Measurements from ENCODE around the gene RPTOR. TPM values are rescaled to one million over a fixed set of nuclear protein-coding genes. Genes with fewer than 3 reads are reported as not detected.

RPTOR gene
- total RNA-seq, 3 donors from 2014 or later = 76.1 to 98.3 (median 89.5) TPM

DNA sequence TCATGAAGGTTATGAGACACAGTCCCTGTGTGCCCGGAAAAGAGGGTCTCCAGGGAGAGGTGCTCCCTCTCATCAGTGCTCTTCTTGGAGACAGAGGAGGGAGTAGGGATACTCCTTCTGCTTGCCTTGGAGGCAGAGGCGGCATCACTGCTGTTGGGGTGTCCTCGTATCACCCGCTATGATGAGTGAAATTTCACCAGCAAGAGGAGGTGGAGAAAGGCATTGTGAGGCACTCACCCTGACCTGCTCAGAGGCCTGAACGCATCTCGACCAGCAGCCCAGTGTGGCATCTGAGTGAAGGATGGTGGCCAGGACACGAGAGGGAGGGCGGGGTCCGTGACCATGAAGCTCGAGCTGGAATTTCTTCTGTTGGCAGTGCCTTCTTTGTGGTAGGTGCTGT is 224.9 kb downstream of the RPTOR start:
- H3K9me3 Mint-ChIP-seq = no peaks in the 10 kb centered on the region
- peaks cover 28% of the 10 kb centered on the region for H3K36me3 Mint-ChIP-seq (ENCODE audit: insufficient read depth)
- DNase-seq (no peak), ATAC-seq (no peak)
- H3K4me1 Mint-ChIP-seq (ENCODE audit: low read depth) = peaks cover 60% of the 10 kb centered on the region
- H3K4me3 Mint-ChIP-seq = no peak overlapping the region
- no peaks in the 10 kb centered on the region for H3K27me3 Mint-ChIP-seq (ENCODE audit: low read depth)

DNA sequence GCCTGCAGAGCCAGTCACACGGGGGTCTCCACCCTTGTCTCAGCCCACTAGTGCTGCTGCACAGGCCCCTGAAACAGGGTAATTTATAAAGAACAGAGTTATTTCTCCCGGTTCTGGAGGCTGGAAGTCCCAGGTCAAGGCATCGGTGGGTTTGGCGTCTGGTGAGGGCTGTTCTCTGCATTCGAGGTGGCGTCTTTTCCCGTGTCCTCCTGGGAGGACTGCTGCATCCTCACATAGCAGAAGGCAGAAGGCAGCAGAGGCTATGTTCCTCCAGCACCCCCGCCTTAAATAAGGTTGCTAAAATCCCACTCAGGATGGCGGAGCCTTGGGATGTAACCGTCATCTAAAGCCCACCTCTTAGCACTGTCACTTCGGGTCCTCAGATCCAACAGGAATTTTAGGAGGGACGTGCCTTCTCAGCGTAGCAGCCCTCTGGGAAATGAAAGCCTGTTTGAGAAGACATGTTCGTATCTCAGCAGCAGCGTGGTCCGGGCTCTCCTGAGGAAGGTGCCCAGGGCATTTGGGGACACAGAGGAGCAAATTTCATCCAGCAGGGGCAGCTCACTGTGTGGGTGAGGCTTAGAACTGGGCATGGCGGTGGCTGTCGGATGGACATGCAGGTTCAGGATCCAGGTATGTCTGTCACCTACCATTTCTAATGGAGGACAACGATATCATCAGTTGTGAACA is 225.4 kb downstream of the RPTOR start:
- H3K27me3 Mint-ChIP-seq (ENCODE audit: low read depth) = no peaks in the 10 kb centered on the region
- no peak overlapping the region for H3K4me3 Mint-ChIP-seq
- H3K4me1 Mint-ChIP-seq (ENCODE audit: low read depth) = peaks cover 60% of the 10 kb centered on the region
- peaks cover 32% of the 10 kb centered on the region for H3K36me3 Mint-ChIP-seq (ENCODE audit: insufficient read depth)
- no peaks in the 10 kb centered on the region for H3K9me3 Mint-ChIP-seq
- ATAC-seq (no peak), DNase-seq (no peak)

GRCh38 chr17:80770881-80771611 is 226.4 kb downstream of the RPTOR start:
- H3K27me3 Mint-ChIP-seq (ENCODE audit: low read depth) = no peaks in the 10 kb centered on the region
- H3K9me3 Mint-ChIP-seq = no peaks in the 10 kb centered on the region
- peaks cover 55% of the 10 kb centered on the region for H3K4me1 Mint-ChIP-seq (ENCODE audit: low read depth)

GRCh38 chr17:80771612-80772005 is 227.0 kb downstream of the RPTOR start:
- no peaks in the 10 kb centered on the region for H3K9me3 Mint-ChIP-seq
- H3K27me3 Mint-ChIP-seq (ENCODE audit: low read depth) = no peaks in the 10 kb centered on the region
- DNase-seq (no peak), ATAC-seq (no peak)
- H3K4me1 Mint-ChIP-seq (ENCODE audit: low read depth) = peaks cover 49% of the 10 kb centered on the region
- no peak overlapping the region for H3K4me3 Mint-ChIP-seq
- peaks cover 31% of the 10 kb centered on the region for H3K36me3 Mint-ChIP-seq (ENCODE audit: insufficient read depth)

More at GRCh38 chr17:80770881-80771611, 226.4 kb downstream of the RPTOR start:
- H3K4me3 Mint-ChIP-seq = peak overlapping the region; percentile 1
- DNase-seq (no peak), ATAC-seq (no peak)
- H3K36me3 Mint-ChIP-seq (ENCODE audit: insufficient read depth) = peaks cover 30% of the 10 kb centered on the region

DNA sequence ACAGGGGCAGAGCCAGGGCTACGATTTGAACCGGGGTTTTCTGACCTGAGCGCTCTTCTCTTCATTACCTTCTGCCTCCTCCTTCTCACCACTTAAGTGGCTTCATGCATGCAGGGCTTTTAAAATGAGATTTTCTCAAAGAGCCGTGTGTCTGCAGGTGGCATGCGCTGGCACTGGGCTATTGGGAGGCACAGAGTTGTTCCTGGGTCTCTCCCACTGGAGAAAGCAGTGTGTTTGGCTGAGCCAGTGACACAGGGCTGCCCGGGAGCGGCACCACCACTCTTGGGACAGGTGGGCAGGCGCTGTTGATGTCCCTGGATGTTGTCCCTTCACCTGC is 228.2 kb downstream of the RPTOR start:
- Mint-ChIP-seq H3K36me3 (ENCODE audit: insufficient read depth) (peaks cover 43% of the 10 kb centered on the region), H3K4me1 (ENCODE audit: low read depth) (peaks cover 48% of the 10 kb centered on the region), H3K27me3 (ENCODE audit: low read depth) (no peaks in the 10 kb centered on the region), H3K4me3 (no peak overlapping the region), H3K9me3 (no peaks in the 10 kb centered on the region)
- DNase-seq = no peak
- no peak for ATAC-seq

DNA sequence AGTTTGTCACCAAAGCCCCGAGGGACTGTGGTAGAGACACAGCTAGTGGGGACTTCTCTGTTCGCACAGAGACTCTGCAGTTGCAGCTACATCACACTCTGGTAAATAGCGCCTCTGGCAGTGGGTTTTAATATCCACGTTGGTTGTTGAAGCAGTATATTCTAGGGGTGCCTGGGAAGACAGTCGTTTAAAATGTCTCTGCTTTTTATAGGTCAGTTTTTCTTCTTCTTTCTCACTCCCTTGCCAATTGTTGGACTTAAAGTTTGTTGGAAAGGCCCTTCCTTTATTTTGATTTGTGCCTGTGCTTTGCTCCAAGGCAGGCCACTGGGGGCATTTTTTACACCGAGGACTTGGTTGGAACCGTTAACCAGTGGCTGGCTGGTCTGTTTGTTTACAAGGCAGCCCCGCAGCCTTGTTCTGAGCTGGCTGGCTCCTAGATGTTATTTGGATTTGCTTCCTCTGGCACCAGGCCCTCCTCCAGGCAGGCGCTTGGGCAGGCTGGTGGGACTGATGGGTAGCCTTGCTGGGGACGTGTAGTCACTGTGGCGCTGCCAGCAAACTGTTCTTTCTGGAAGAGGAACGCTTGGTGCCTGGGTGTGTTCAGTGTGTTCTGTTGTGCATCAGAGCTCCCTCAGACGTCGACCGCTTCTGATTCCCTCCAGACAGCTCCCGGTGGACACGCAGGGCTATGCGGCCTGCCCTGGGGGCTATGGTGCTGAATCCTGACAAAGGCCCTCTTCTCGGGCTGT is 228.8 kb downstream of the RPTOR start:
- no peak overlapping the region for H3K4me3 Mint-ChIP-seq
- ATAC-seq = no peak
- DNase-seq = no peak
- H3K27me3 Mint-ChIP-seq (ENCODE audit: low read depth) = no peaks in the 10 kb centered on the region
- no peaks in the 10 kb centered on the region for H3K9me3 Mint-ChIP-seq
- peaks cover 53% of the 10 kb centered on the region for H3K4me1 Mint-ChIP-seq (ENCODE audit: low read depth)
- peaks cover 47% of the 10 kb centered on the region for H3K36me3 Mint-ChIP-seq (ENCODE audit: insufficient read depth)

- Mint-ChIP-seq H3K4me3 (peak overlapping the region; percentile 62), H3K9me3 (no peaks in the 10 kb centered on the region), H3K4me1 (ENCODE audit: low read depth) (peaks cover 50% of the 10 kb centered on the region), H3K36me3 (ENCODE audit: insufficient read depth) (peaks cover 41% of the 10 kb centered on the region), H3K27me3 (ENCODE audit: low read depth) (no peaks in the 10 kb centered on the region)
- no peak for DNase-seq
- peak; percentile 16 to 20 for ATAC-seq
Observed at GRCh38 chr17:80774146-80774545, 229.5 kb downstream of the RPTOR start.

DNA sequence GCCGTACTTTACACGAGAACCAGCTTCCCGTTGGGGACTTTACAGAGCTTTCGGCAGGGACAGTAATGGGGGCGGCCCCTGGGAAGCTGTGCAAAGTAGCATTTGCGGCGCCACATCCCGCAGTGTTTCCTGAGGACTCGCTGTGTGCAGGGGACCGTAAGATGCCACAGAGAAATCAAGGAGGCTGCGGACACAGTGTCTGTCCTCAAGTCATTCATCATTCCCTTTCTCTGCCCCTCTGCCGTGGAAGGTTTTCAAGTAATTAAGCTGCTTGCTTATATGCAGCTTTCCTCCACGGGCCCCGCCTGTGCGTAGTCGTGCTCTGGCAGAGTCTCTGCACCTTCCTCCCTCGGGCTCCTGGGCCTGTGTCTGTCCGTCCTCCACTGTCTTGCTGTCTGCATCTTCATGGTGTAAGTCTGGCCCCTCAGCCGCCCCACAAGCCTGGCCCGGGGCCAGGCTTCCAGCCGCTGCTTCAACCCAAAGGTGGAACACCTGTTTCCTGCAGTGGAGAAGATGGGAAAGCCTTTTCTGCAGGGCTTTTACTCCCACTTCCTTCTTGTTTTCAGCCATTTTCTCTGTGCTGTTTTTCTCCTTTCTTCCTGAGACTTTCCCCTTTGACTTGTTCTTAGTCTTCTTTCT is 230.1 kb downstream of the RPTOR start:
- Mint-ChIP-seq H3K36me3 (ENCODE audit: insufficient read depth) (peaks cover 41% of the 10 kb centered on the region), H3K4me1 (ENCODE audit: low read depth) (peaks cover 54% of the 10 kb centered on the region), H3K9me3 (no peaks in the 10 kb centered on the region)

GRCh38 chr17:80775863-80776262 is 231.2 kb downstream of the RPTOR start:
- no peak for DNase-seq
- H3K4me1 Mint-ChIP-seq (ENCODE audit: low read depth) = peaks cover 57% of the 10 kb centered on the region
- peaks cover 38% of the 10 kb centered on the region for H3K36me3 Mint-ChIP-seq (ENCODE audit: insufficient read depth)

More for the DNA sequence above, 230.1 kb downstream of the RPTOR start:
- DNase-seq (no peak), ATAC-seq (peak; percentile 60 to 68)
- H3K27me3 Mint-ChIP-seq (ENCODE audit: low read depth) = no peaks in the 10 kb centered on the region
- peak overlapping the region; percentile 62 for H3K4me3 Mint-ChIP-seq

GRCh38 chr17:80777274-80777673 is 232.6 kb downstream of the RPTOR start:
- Mint-ChIP-seq H3K9me3 (no peaks in the 10 kb centered on the region), H3K27me3 (ENCODE audit: low read depth) (no peaks in the 10 kb centered on the region), H3K4me1 (ENCODE audit: low read depth) (peaks cover 64% of the 10 kb centered on the region), H3K4me3 (no peak overlapping the region), H3K36me3 (ENCODE audit: insufficient read depth) (peaks cover 32% of the 10 kb centered on the region)
- no peak for ATAC-seq
- DNase-seq = no peak

More at GRCh38 chr17:80775863-80776262, 231.2 kb downstream of the RPTOR start:
- Mint-ChIP-seq H3K4me3 (no peak overlapping the region), H3K9me3 (no peaks in the 10 kb centered on the region), H3K27me3 (ENCODE audit: low read depth) (no peaks in the 10 kb centered on the region)
- no peak for ATAC-seq

DNA sequence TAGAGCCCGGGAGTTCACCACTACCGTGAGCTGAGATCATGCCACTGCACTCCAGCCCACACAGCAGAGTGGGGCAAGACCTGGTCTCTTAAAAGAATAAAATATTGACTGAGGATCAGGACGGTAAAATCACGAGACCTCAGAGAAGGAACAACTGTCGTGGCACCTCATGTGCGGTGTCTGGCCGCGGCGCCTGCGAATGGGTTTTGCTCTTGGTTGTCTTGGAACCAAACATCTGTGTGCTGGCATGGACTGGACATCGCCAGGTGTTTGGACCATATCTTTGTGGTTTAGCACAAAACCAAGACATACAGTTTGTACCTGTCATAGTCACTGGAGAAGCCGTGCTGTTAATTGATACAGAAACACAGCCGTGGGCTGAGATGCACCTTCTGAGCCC is 234.1 kb downstream of the RPTOR start:
- H3K27me3 Mint-ChIP-seq (ENCODE audit: low read depth) = no peaks in the 10 kb centered on the region
- DNase-seq (no peak), ATAC-seq (no peak)
- peaks cover 32% of the 10 kb centered on the region for H3K36me3 Mint-ChIP-seq (ENCODE audit: insufficient read depth)
- H3K4me3 Mint-ChIP-seq = no peak overlapping the region
- H3K4me1 Mint-ChIP-seq (ENCODE audit: low read depth) = peaks cover 68% of the 10 kb centered on the region
- no peaks in the 10 kb centered on the region for H3K9me3 Mint-ChIP-seq

DNA sequence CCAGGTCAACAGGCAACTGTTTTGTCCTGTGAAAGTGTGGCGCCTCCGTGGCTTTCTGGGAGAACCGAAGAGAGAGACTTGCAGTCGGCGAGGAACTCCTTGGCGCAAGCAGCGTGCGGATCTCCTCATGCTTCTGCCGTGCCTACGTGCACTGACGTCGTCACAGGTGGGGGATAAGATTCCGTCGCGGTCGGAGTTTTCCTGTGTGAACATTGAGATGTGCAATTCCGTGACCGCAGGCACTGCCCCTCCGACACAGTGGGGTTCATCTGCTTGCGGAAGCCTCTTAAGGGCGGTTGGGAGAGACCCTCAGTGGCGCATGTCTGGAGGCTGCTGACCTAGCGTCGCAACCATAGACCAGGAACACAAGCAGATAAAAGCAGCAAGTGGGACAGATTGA is 234.7 kb downstream of the RPTOR start:
- H3K9me3 Mint-ChIP-seq = no peaks in the 10 kb centered on the region
- DNase-seq = no peak

GRCh38 chr17:80779961-80780380 is 235.3 kb downstream of the RPTOR start:
- Mint-ChIP-seq H3K9me3 (no peaks in the 10 kb centered on the region), H3K36me3 (ENCODE audit: insufficient read depth) (peaks cover 23% of the 10 kb centered on the region), H3K4me1 (ENCODE audit: low read depth) (peaks cover 64% of the 10 kb centered on the region), H3K4me3 (peak overlapping the region; percentile 41), H3K27me3 (ENCODE audit: low read depth) (no peaks in the 10 kb centered on the region)
- DNase-seq (no peak), ATAC-seq (no peak)

More for the DNA sequence above, 234.7 kb downstream of the RPTOR start:
- Mint-ChIP-seq H3K4me1 (ENCODE audit: low read depth) (peaks cover 67% of the 10 kb centered on the region), H3K4me3 (no peak overlapping the region), H3K36me3 (ENCODE audit: insufficient read depth) (peaks cover 28% of the 10 kb centered on the region), H3K27me3 (ENCODE audit: low read depth) (no peaks in the 10 kb centered on the region)
- no peak for ATAC-seq

Measured in activated T-cell treated with anti-CD3 and anti-CD28 coated beads, Interleukin-2, amount 50 U/mL, for 4 hours (primary cell).